ENCODE measurements around the gene RRAGD. TPM values are rescaled to one million over a fixed set of nuclear protein-coding genes. Genes with fewer than 3 reads are reported as not detected.
A peak's percentile ranks its signal among the peaks of the same experiment; 100 is the strongest.

The RRAGD gene
- total and polyA plus RNA-seq, 2 experiments from 2014 or later = 7.0 to 20.1 TPM

DNA sequence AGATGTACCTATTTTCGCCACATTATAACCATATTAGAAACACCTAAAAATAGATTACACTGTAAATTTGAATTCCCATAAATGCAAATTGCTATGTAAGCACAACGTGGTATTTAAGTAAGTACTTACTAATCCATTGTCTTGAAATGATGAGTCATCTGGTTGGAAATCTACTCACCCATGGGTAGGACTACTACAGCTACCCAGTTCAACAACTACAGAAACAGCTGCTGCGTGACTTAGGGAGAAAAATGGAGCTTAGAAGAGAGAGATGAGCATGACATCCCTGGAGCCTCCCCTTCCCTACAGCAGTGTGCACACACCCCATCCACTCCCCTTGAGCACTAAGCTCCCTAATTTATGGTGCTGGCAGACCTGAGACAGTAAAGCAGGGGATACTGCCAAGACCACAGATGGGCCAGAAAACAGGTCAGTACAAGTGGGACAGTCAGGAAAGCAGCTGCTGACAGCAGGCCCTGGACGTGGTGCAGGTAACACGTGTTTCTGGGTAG lies 26.9 kb downstream of the RRAGD start:
- no peaks in the 10 kb centered on the region; the same call in 1 of the 2 replicates for H3K9me2 ChIP-seq (ENCODE audit: insufficient read depth)
- ATAC-seq (no peak), DNase-seq (ENCODE audit: low spot score) (no peak)
- no peaks in the 10 kb centered on the region for H3K27me3 Mint-ChIP-seq (ENCODE audit: insufficient read depth, low read depth, poor library complexity)
- no peaks in the 10 kb centered on the region for H3K36me3 ChIP-seq (ENCODE audit: insufficient read depth)
- H3K27ac Mint-ChIP-seq = peak overlapping the region; percentile 93
- H3K4me2 ChIP-seq = no peak overlapping the region
- H3K27me3 ChIP-seq (ENCODE audit: insufficient read depth) = no peaks in the 10 kb centered on the region
- H3K4me3 Mint-ChIP-seq = no peak overlapping the region
- no peak overlapping the region for H3K27ac ChIP-seq (ENCODE audit: low read depth)
- H3K4me1 Mint-ChIP-seq = peaks cover 7% of the 10 kb centered on the region; the same call in 2 of the 3 replicates
- no peaks in the 10 kb centered on the region for H3F3A ChIP-seq (replicated peaks; ENCODE audit: low read depth)
- TF ChIP-seq ZNF331 (CRISPR knock-in tag; IDR thresholded peaks at IDR 0.05; ENCODE audit: low read depth) (no peak), CREB1 (CRISPR knock-in tag; IDR thresholded peaks at IDR 0.05; ENCODE audit: low read depth) (no peak)
- TF ChIP-seq, protein P1, sequence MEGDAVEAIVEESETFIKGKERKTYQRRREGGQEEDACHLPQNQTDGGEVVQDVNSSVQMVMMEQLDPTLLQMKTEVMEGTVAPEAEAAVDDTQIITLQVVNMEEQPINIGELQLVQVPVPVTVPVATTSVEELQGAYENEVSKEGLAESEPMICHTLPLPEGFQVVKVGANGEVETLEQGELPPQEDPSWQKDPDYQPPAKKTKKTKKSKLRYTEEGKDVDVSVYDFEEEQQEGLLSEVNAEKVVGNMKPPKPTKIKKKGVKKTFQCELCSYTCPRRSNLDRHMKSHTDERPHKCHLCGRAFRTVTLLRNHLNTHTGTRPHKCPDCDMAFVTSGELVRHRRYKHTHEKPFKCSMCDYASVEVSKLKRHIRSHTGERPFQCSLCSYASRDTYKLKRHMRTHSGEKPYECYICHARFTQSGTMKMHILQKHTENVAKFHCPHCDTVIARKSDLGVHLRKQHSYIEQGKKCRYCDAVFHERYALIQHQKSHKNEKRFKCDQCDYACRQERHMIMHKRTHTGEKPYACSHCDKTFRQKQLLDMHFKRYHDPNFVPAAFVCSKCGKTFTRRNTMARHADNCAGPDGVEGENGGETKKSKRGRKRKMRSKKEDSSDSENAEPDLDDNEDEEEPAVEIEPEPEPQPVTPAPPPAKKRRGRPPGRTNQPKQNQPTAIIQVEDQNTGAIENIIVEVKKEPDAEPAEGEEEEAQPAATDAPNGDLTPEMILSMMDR (conservative IDR thresholded peaks at IDR 0.05; ENCODE audit: low read depth in 2 of 2) = no peak
- no peaks in the 10 kb centered on the region; the same call in none of the 2 replicates for H4K20me1 ChIP-seq (replicated peaks; ENCODE audit: insufficient read depth)
- H3K36me3 Mint-ChIP-seq (ENCODE audit: low read depth) = no peaks in the 10 kb centered on the region
- H3K4me3 ChIP-seq = no peak overlapping the region
- no peak overlapping the region for H2AFZ ChIP-seq
- no peaks in the 10 kb centered on the region; the same call in 1 of the 2 replicates for H3K4me1 ChIP-seq (ENCODE audit: insufficient read depth)
- H3K79me2 ChIP-seq (replicated peaks; ENCODE audit: insufficient read depth) = no peaks in the 10 kb centered on the region
- H3K9me3 Mint-ChIP-seq = no peaks in the 10 kb centered on the region

DNA sequence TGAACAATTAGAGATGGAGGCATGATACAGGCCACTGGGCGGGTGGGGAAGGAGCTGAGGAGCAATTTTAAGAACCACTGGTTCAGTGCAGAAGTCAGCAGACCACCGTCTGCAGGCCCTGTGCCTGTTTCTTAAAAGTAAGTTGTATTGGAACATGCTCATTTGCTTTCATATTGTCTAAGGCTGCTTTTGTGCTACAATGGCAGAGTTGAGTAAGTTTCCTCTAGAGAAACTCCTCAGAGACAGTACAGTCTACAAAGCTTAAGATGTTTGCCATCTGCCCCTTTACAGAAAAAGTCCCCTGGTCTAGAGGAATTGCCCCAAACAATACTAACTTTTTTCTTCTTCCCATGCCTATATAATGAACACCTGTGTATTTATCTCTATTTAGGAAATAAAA lies 31.0 kb downstream of the RRAGD start:
- Histone ChIP-seq H3K27ac (ENCODE audit: low read depth) (no peak overlapping the region), H3K79me2 (replicated peaks; ENCODE audit: insufficient read depth) (no peaks in the 10 kb centered on the region), H2AFZ (no peak overlapping the region), H4K20me1 (replicated peaks; ENCODE audit: insufficient read depth) (no peaks in the 10 kb centered on the region; the same call in 1 of the 2 replicates), H3K9me2 (ENCODE audit: insufficient read depth) (no peaks in the 10 kb centered on the region), H3K36me3 (ENCODE audit: insufficient read depth) (no peaks in the 10 kb centered on the region), H3F3A (replicated peaks; ENCODE audit: low read depth) (no peaks in the 10 kb centered on the region), H3K4me1 (ENCODE audit: insufficient read depth) (no peaks in the 10 kb centered on the region), H3K27me3 (ENCODE audit: insufficient read depth) (no peaks in the 10 kb centered on the region), H3K4me2 (no peak overlapping the region), H3K4me3 (no peak overlapping the region)
- Mint-ChIP-seq H3K4me3 (no peak overlapping the region), H3K27ac (no peak overlapping the region), H3K9me3 (no peaks in the 10 kb centered on the region), H3K36me3 (ENCODE audit: low read depth) (no peaks in the 10 kb centered on the region), H3K27me3 (ENCODE audit: insufficient read depth, low read depth, poor library complexity) (no peaks in the 10 kb centered on the region), H3K4me1 (peaks cover 10% of the 10 kb centered on the region; the same call in 2 of the 3 replicates)
- no peak for DNase-seq (ENCODE audit: low spot score)
- no peak for ATAC-seq
- TF ChIP-seq ZNF331 (CRISPR knock-in tag; IDR thresholded peaks at IDR 0.05; ENCODE audit: low read depth) = no peak
- TF ChIP-seq POLR2AphosphoS5 (IDR thresholded peaks at IDR 0.05; ENCODE audit: low read depth) = no peak
- TF ChIP-seq JUNB (IDR thresholded peaks at IDR 0.05; ENCODE audit: unreplicated experiment) = no peak
- TF ChIP-seq, protein P2, sequence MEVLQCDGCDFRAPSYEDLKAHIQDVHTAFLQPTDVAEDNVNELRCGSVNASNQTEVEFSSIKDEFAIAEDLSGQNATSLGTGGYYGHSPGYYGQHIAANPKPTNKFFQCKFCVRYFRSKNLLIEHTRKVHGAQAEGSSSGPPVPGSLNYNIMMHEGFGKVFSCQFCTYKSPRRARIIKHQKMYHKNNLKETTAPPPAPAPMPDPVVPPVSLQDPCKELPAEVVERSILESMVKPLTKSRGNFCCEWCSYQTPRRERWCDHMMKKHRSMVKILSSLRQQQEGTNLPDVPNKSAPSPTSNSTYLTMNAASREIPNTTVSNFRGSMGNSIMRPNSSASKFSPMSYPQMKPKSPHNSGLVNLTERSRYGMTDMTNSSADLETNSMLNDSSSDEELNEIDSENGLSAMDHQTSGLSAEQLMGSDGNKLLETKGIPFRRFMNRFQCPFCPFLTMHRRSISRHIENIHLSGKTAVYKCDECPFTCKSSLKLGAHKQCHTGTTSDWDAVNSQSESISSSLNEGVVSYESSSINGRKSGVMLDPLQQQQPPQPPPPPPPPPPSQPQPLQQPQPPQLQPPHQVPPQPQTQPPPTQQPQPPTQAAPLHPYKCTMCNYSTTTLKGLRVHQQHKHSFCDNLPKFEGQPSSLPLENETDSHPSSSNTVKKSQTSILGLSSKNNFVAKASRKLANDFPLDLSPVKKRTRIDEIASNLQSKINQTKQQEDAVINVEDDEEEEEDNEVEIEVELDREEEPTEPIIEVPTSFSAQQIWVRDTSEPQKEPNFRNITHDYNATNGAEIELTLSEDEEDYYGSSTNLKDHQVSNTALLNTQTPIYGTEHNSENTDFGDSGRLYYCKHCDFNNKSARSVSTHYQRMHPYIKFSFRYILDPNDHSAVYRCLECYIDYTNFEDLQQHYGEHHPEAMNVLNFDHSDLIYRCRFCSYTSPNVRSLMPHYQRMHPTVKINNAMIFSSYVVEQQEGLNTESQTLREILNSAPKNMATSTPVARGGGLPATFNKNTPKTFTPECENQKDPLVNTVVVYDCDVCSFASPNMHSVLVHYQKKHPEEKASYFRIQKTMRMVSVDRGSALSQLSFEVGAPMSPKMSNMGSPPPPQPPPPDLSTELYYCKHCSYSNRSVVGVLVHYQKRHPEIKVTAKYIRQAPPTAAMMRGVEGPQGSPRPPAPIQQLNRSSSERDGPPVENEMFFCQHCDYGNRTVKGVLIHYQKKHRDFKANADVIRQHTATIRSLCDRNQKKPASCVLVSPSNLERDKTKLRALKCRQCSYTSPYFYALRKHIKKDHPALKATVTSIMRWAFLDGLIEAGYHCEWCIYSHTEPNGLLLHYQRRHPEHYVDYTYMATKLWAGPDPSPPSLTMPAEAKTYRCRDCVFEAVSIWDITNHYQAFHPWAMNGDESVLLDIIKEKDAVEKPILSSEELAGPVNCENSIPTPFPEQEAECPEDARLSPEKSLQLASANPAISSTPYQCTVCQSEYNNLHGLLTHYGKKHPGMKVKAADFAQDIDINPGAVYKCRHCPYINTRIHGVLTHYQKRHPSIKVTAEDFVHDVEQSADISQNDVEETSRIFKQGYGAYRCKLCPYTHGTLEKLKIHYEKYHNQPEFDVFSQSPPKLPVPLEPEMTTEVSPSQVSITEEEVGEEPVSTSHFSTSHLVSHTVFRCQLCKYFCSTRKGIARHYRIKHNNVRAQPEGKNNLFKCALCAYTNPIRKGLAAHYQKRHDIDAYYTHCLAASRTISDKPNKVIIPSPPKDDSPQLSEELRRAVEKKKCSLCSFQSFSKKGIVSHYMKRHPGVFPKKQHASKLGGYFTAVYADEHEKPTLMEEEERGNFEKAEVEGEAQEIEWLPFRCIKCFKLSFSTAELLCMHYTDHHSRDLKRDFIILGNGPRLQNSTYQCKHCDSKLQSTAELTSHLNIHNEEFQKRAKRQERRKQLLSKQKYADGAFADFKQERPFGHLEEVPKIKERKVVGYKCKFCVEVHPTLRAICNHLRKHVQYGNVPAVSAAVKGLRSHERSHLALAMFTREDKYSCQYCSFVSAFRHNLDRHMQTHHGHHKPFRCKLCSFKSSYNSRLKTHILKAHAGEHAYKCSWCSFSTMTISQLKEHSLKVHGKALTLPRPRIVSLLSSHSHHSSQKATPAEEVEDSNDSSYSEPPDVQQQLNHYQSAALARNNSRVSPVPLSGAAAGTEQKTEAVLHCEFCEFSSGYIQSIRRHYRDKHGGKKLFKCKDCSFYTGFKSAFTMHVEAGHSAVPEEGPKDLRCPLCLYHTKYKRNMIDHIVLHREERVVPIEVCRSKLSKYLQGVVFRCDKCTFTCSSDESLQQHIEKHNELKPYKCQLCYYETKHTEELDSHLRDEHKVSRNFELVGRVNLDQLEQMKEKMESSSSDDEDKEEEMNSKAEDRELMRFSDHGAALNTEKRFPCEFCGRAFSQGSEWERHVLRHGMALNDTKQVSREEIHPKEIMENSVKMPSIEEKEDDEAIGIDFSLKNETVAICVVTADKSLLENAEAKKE (CRISPR knock-in tag; IDR thresholded peaks at IDR 0.05) = no peak
- no peak for TF ChIP-seq ZNF114 (CRISPR knock-in tag; IDR thresholded peaks at IDR 0.05)
- TF ChIP-seq NANOG (IDR thresholded peaks at IDR 0.05; ENCODE audit: borderline replicate concordance) = no peak
- no peak for TF ChIP-seq CREB1 (CRISPR knock-in tag; IDR thresholded peaks at IDR 0.05; ENCODE audit: low read depth)
- no peak for TF ChIP-seq EZH2phosphoT487 (IDR thresholded peaks at IDR 0.05; ENCODE audit: unreplicated experiment)
- TF ChIP-seq, protein P3, sequence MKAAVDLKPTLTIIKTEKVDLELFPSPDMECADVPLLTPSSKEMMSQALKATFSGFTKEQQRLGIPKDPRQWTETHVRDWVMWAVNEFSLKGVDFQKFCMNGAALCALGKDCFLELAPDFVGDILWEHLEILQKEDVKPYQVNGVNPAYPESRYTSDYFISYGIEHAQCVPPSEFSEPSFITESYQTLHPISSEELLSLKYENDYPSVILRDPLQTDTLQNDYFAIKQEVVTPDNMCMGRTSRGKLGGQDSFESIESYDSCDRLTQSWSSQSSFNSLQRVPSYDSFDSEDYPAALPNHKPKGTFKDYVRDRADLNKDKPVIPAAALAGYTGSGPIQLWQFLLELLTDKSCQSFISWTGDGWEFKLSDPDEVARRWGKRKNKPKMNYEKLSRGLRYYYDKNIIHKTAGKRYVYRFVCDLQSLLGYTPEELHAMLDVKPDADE (IDR thresholded peaks at IDR 0.05) = no peak
- TF ChIP-seq, protein P1 (conservative IDR thresholded peaks at IDR 0.05; ENCODE audit: low read depth in 2 of 2) = no peak
